IPS-NIHi11 (cell line): ENCODE results near the gene GALT.

Source experiments
- DNase-seq: peaks from one replicate; pipeline ENCODE4 v3.0.0; 2012; ENCODE audit warnings: mixed read lengths, low spot score

GALT gene

GRCh38 chr9:34684145-34684544 is 37.7 kb downstream of the GALT start:
- no peak for DNase-seq

GRCh38 chr9:34684816-34685215 is 38.3 kb downstream of the GALT start:
- DNase-seq = no peak

GRCh38 chr9:34685591-34685990 is 39.1 kb downstream of the GALT start:
- DNase-seq = no peak

- no peak for DNase-seq
Observed at GRCh38 chr9:34686231-34686630, 39.8 kb downstream of the GALT start.

GRCh38 chr9:34686732-34687131 is 40.3 kb downstream of the GALT start:
- no peak for DNase-seq

- no peak for DNase-seq
Observed at GRCh38 chr9:34687276-34688030, 41.0 kb downstream of the GALT start.

GRCh38 chr9:34688329-34689115 is 42.0 kb downstream of the GALT start:
- no peak for DNase-seq

GRCh38 chr9:34689116-34689470 is 42.6 kb downstream of the GALT start:
- no peak for DNase-seq

GRCh38 chr9:34689512-34689911 is 43.0 kb downstream of the GALT start:
- DNase-seq = no peak

GRCh38 chr9:34690983-34691935 is 44.8 kb downstream of the GALT start, which contains the start of gene CCL19:
Gene CCL19, minus strand, starts transcription at chr9:34691276. Its CDS starts 137 bp downstream, at chr9:34691139.
- DNase-seq = no peak

- DNase-seq = no peak
Observed at GRCh38 chr9:34691936-34692315, 45.5 kb downstream of the GALT start.

- DNase-seq = no peak
Observed at GRCh38 chr9:34693560-34693959, 47.1 kb downstream of the GALT start.

- DNase-seq = no peak
Observed at GRCh38 chr9:34694811-34695210, 48.3 kb downstream of the GALT start.
